Activated CD4-positive, alpha-beta T cell treated with anti-CD3 and anti-CD28 coated beads for 36 hours (primary cell): ENCODE measurements around the gene DNAL4. TPM values are rescaled to one million over a fixed set of nuclear protein-coding genes. Genes with fewer than 3 reads are reported as not detected.

Source experiments
- ATAC-seq: fragments of 200-7000 bp; cut with Tn5 transposase; one replicate; pipeline ENCODE4 v1.10.0; 2021; ENCODE audit warnings: mild to moderate bottlenecking, moderate library complexity
- CTCF ChIA-PET: fragments of 350-600 bp; sonication (Branson Sonifier 250); formaldehyde crosslinking; loops from one replicate; lab custom pipeline; 2021; ENCODE audit warnings: antibody characterized with exemption; lab: Charles Lee
- POLR2A ChIA-PET: fragments of 350-600 bp; sonication (Branson Sonifier 250); formaldehyde crosslinking; loops from one replicate; lab custom pipeline; 2021; ENCODE audit warnings: antibody characterized with exemption, inconsistent platforms; lab: Charles Lee
- DNase-seq: peaks from one replicate; pipeline ENCODE4 v3.0.0-alpha.2; 2020
- H3K27ac Mint-ChIP-seq: one replicate; pipeline ENCODE4 v1.8.0; 2021; ENCODE audit warnings: mixed read lengths
- H3K27me3 Mint-ChIP-seq: one replicate; pipeline ENCODE4 v1.8.0; 2021; ENCODE audit warnings: mixed read lengths
- H3K36me3 Mint-ChIP-seq: one replicate; pipeline ENCODE4 v1.8.0; 2021; ENCODE audit warnings: low read depth, mixed read lengths
- H3K4me1 Mint-ChIP-seq: one replicate; pipeline ENCODE4 v1.8.0; 2021; ENCODE audit warnings: mixed read lengths
- H3K4me3 Mint-ChIP-seq: one replicate; pipeline ENCODE4 v1.8.0; 2021; ENCODE audit warnings: mild to moderate bottlenecking, moderate library complexity, mixed read lengths
- H3K9me3 Mint-ChIP-seq: one replicate; pipeline ENCODE4 v1.8.0; 2021; ENCODE audit warnings: low read depth, mixed read lengths
- intact Hi-C, 2 experiments: fragments of 100-400 bp; cut with DNase I in 1 of 2; cut with micrococcal nuclease in 1 of 2; formaldehyde crosslinking; loops; one replicate each; pipeline versions ENCODE4 v1.14.2 to v1.15.1; 2022 to 2024; cut with DNase I, micrococcal nuclease
- total RNA-seq, 2 experiments: library from RNA; stranded (reverse); gene quantifications; one replicate each; pipeline ENCODE4 v1.2.3, GENCODE V29; 2021

The DNAL4 gene
- total RNA-seq, 2 experiments from 2014 or later, result 7.4 to 8.0 TPM

DNA sequence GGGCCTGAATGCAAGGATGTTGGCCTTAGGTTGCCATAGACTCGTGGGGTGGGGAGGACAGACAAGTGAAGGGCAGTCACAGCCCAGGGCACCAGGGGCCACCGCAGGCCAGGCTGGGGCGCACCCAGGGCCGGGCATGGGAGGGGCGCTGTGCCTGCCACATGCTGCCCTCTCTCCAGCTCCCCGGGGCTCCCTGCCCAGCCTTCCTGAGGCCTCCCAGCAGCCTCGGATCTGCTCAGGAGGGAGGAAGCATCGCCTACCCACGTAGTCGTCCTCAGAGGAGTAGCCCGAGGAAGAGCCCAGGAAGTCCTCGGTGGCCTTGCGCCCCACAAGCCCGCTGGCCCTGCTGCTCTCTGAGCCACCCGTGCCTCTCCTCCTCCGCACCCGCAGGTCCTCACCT lies 43.3 kb downstream of the DNAL4 start:
- ATAC-seq (no peak), DNase-seq (no peak)
- Mint-ChIP-seq H3K4me3 (no peak overlapping the region), H3K9me3 (no peaks in the 10 kb centered on the region), H3K36me3 (peaks cover 64% of the 10 kb centered on the region), H3K4me1 (peaks cover 46% of the 10 kb centered on the region), H3K27me3 (no peaks in the 10 kb centered on the region), H3K27ac (peak overlapping the region; percentile 96)
- intact Hi-C loops, result loop anchor here in 1 of 2 experiments (10.0 kb wide), 2 partner anchors 696 to 1076 kb away; partner anchors contain the start of genes LGALS1 and PICK1
- ChIA-PET CTCF (interaction anchor here (2.1 to 2.8 kb wide), 2 partner anchors 8 to 26 kb away, joined by 10 to 12 read pairs; no protein-coding TSS in a partner anchor), POLR2A (interaction anchor here (0.7 kb wide), 1 partner anchor 18 kb away, joined by 5 read pairs; no protein-coding TSS in a partner anchor)

DNA sequence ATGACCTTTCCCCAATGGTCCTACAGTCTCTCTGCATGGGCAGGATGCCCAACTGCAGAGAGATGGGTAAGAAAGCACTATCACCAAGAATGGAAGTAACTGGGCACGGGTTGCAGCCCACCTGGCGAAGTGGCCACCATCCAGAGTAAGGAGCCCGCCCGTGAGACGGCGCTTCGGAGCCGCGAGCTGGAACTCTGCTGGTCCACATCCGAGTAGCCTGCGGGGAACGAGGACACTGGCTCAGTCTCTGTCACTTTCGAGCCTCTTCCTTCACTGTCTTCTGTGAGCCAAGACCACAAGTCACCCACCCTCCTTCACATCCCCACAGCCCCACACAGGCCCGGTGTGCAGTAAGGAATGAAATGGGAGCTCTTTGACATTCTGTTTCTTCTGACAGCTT lies 43.8 kb downstream of the DNAL4 start:
- peaks cover 70% of the 10 kb centered on the region for H3K36me3 Mint-ChIP-seq
- no peaks in the 10 kb centered on the region for H3K9me3 Mint-ChIP-seq
- ChIA-PET POLR2A (interaction anchor here (0.7 kb wide), 1 partner anchor 17 kb away, joined by 5 read pairs; no protein-coding TSS in a partner anchor), CTCF (no interaction called here)
- H3K27ac Mint-ChIP-seq, result peak overlapping the region; percentile 65
- no peak for DNase-seq
- ATAC-seq, result no peak
- no peak overlapping the region for H3K4me3 Mint-ChIP-seq
- H3K4me1 Mint-ChIP-seq, result peaks cover 48% of the 10 kb centered on the region
- no peaks in the 10 kb centered on the region for H3K27me3 Mint-ChIP-seq
- intact Hi-C loops, result loop anchor here in 1 of 2 experiments (10.0 kb wide), 2 partner anchors 695 to 1075 kb away; partner anchors contain the start of genes LGALS1 and PICK1

DNA sequence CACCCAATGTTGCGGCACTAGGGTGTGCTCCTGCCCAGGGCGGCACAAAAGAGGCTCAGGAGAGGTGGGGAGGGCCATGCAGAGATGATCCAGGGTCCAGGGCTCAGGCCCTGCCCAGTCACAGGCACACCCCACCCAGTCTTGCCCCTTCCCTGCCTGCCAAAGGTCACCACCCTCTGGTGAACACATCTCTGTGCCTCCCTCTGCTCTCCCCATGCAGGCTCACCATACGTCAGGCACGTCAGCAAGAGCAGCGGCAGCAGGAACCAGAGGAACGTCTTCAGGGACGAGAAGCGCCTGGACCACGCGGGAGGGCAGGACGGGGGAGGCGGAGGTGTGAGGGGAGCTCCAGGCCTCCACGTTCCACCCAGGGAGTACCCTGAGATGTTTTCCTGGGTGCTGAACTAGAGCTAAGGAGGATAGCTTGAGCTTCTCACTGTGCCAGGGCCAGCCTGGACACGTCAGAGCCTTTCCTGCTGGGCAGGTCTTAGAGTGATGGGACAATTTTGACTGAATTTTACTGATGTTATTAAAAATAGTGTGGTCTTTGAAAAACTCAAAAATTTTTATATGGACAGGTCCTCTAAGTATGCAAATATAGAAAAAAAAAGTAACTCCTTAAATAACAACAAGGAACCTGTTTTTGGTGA lies 45.3 kb downstream of the DNAL4 start:
- POLR2A ChIA-PET, result no interaction called here
- Mint-ChIP-seq H3K36me3 (peaks cover 70% of the 10 kb centered on the region), H3K27me3 (no peaks in the 10 kb centered on the region), H3K4me3 (no peak overlapping the region), H3K27ac (peak overlapping the region; percentile 42), H3K9me3 (no peaks in the 10 kb centered on the region), H3K4me1 (peaks cover 46% of the 10 kb centered on the region)
- ATAC-seq (no peak), DNase-seq (no peak)
- intact Hi-C loops, result no loop called here
- CTCF ChIA-PET, result interaction anchor here (0.6 to 4.6 kb wide), 4 partner anchors 15 to 153 kb away, joined by 3 to 25 read pairs (median 8); no protein-coding TSS in a partner anchor

DNA sequence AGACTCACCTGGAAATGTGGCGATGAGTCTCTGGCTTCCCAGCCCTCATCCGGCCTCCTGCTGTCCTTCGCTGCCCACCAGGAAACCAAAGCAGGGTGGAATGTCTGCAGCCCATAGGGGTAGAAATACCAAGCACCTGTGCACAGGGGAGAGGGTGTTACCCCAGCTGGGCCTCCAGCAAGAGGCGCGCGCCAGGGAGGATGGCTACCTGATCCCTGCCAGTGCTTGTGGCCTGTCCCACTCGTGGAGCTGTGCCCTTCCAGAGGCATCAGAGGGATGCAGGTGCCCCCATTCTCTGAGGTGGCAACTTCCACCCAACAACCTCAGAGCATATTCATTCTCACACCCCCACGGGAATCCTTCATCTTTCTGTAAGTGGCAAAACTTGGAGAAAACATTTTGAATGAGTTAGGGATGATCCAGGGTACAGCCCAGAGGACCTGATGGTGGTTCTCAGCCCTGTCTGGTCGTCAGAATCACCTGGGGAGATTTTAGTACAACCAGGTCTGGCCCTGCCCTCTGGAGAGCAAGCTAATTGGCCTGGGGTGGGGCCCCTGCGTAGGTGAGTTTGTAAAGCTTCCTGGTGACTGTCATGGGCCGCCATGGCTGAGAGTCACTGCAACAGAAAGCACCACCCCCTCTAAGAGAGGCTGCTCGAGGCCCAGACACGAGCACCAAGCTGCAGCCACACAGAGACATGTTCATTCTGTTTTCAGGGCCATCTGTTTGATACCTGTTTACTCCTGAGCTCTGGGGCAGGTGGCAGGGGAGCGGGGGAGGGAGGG lies 48.1 kb downstream of the DNAL4 start:
- peaks cover 24% of the 10 kb centered on the region for H3K4me1 Mint-ChIP-seq
- no peak for ATAC-seq
- H3K27ac Mint-ChIP-seq, result peak overlapping the region; percentile 51
- peaks cover 72% of the 10 kb centered on the region for H3K36me3 Mint-ChIP-seq
- H3K27me3 Mint-ChIP-seq, result no peaks in the 10 kb centered on the region
- CTCF ChIA-PET, result interaction anchor here (1.9 to 4.6 kb wide), 3 partner anchors 12 to 21 kb away, joined by 8 to 25 read pairs (median 12); no protein-coding TSS in a partner anchor
- no peak for DNase-seq
- POLR2A ChIA-PET, result no interaction called here
- intact Hi-C loops, result no loop called here
- no peaks in the 10 kb centered on the region for H3K9me3 Mint-ChIP-seq
- H3K4me3 Mint-ChIP-seq, result no peak overlapping the region

DNA sequence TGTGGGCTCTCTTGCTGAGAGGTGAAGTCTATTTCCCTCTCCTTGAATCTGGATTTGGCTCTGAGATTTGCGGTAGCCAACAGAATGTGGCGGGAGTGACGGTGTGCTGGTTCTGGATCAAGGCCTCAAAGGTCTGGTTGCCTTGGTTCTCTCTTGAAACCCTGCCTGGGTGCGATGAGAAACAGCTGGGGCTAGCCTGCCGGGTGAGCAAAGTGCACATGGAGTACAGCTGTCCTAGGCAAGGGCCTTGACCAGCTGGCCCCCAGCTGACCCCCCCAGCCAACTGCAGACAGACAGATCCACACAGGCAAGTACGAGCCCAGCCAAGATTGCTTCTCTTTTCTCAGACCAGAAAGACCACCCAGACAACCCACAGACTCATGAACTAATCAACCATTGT lies 49.0 kb downstream of the DNAL4 start:
- POLR2A ChIA-PET, result no interaction called here
- H3K36me3 Mint-ChIP-seq, result peaks cover 70% of the 10 kb centered on the region

DNA sequence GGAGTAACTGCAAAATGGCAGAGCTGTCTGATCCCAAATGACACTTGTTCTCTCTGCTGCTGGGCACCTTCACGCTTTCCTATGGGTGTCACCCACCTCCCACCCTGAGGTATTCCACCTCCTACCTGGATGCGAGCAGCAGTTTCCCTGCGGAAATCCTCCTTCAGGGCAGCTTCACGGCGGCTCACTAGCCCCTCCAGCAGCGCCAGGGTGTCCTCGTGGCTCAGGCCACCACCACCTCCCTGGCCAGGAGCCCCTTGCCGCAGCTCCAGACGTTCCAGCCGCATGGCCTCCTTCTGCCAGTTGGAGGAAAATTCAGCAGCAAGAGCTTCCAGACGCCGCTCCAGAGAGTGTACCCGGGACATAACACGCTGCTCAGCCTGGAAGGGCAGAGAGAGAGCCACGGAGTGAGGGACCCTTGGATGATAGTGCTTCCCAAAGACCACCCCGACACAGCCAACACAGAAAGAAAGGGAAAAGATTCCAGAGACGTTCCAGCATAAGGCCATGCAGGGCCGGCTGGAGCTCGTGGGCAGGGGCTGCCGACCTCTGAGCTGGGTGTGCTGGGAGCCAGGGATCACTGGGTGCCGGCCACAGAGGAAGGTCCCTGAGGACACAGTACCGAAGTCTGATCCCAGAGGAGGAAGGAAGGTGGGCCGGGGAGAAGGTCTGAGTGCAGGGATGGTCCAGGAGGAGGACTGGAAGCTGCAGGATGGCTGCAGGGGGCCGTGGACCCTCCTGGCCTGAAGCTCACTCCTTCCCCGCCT lies 51.6 kb downstream of the DNAL4 start:
- no peak for DNase-seq
- peaks cover 70% of the 10 kb centered on the region for H3K36me3 Mint-ChIP-seq
- H3K27ac Mint-ChIP-seq, result peak overlapping the region; percentile 25
- peaks cover 15% of the 10 kb centered on the region for H3K4me1 Mint-ChIP-seq
- ChIA-PET POLR2A (interaction anchor here (1.0 kb wide), 1 partner anchor 10 kb away, joined by 4 read pairs; no protein-coding TSS in a partner anchor), CTCF (interaction anchor here (0.6 to 2.7 kb wide), 5 partner anchors 9 to 185 kb away, joined by 3 to 12 read pairs (median 3); no protein-coding TSS in a partner anchor)
- no peak for ATAC-seq
- no peaks in the 10 kb centered on the region for H3K27me3 Mint-ChIP-seq
- H3K9me3 Mint-ChIP-seq, result no peaks in the 10 kb centered on the region
- intact Hi-C loops, result no loop called here
- H3K4me3 Mint-ChIP-seq, result no peak overlapping the region

More for the DNA sequence above, 49.0 kb downstream of the DNAL4 start:
- H3K27me3 Mint-ChIP-seq, result no peaks in the 10 kb centered on the region
- no peak overlapping the region for H3K4me3 Mint-ChIP-seq
- CTCF ChIA-PET, result interaction anchor here (4.6 kb wide), 1 partner anchor 11 kb away, joined by 25 read pairs; no protein-coding TSS in a partner anchor
- ATAC-seq (no peak), DNase-seq (no peak)
- H3K27ac Mint-ChIP-seq, result peak overlapping the region; percentile 59
- intact Hi-C loops, result no loop called here
- H3K9me3 Mint-ChIP-seq, result no peaks in the 10 kb centered on the region
- peaks cover 17% of the 10 kb centered on the region for H3K4me1 Mint-ChIP-seq

DNA sequence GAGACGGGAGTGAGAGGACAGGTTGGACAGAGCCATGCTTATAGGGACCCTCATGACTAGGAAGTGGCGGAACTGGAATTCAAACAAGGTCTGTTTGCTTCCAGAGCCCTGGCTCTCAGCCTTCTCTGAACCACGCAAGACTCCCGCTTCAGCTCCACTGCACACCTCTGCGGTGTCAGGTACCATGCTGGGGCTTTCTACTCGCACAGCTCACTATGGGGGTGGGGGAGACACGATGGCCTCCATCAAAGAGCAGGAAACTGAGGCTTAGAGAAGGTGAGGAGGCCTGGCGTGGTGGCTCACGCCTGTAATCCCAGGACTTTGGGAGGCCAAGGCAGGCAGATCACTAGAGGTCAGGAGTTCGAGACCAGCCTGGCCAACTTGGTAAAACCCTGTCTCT lies 52.4 kb downstream of the DNAL4 start:
- Mint-ChIP-seq H3K27ac (peak overlapping the region; percentile 42), H3K36me3 (peaks cover 73% of the 10 kb centered on the region), H3K27me3 (no peaks in the 10 kb centered on the region), H3K4me1 (peaks cover 20% of the 10 kb centered on the region), H3K9me3 (no peaks in the 10 kb centered on the region), H3K4me3 (no peak overlapping the region)
- ChIA-PET POLR2A (no interaction called here), CTCF (interaction anchor here (0.6 to 2.7 kb wide), 4 partner anchors 8 to 186 kb away, joined by 3 to 12 read pairs (median 7); no protein-coding TSS in a partner anchor)
- intact Hi-C loops, result loop anchor here in 1 of 2 experiments (2.0 kb wide), 1 partner anchor 27 kb away; no protein-coding TSS in a partner anchor
- no peak for DNase-seq
- no peak for ATAC-seq

DNA sequence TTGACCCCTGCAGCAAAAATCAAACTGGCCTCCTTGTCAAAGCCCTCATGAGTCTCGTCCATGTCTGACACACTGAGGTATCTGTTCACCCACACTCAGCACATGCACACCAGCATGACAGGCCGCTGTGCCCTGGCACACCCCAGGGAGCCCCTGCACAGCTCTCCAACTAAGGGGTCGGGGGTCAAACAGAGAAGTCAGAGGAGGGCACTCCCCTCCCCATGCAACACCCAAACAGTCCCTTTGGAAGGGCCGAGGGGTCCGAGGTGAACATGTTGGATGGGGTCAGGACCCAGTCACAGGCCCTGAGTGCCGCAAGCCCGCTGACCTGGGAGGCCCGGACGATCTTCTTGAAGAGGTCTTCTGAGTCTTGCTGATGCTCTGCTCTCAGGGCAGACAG lies 52.8 kb downstream of the DNAL4 start:
- Mint-ChIP-seq H3K36me3 (peaks cover 74% of the 10 kb centered on the region), H3K27ac (peak overlapping the region; percentile 42), H3K4me3 (no peak overlapping the region), H3K27me3 (no peaks in the 10 kb centered on the region), H3K4me1 (peaks cover 20% of the 10 kb centered on the region), H3K9me3 (no peaks in the 10 kb centered on the region)
- DNase-seq (no peak), ATAC-seq (no peak)
- ChIA-PET CTCF (interaction anchor here (0.5 to 2.7 kb wide), 3 partner anchors 8 to 472 kb away, joined by 4 to 12 read pairs (median 11); no protein-coding TSS in a partner anchor), POLR2A (no interaction called here)
- intact Hi-C loops, result loop anchor here in 1 of 2 experiments (2.0 kb wide), 1 partner anchor 26 kb away; no protein-coding TSS in a partner anchor

DNA sequence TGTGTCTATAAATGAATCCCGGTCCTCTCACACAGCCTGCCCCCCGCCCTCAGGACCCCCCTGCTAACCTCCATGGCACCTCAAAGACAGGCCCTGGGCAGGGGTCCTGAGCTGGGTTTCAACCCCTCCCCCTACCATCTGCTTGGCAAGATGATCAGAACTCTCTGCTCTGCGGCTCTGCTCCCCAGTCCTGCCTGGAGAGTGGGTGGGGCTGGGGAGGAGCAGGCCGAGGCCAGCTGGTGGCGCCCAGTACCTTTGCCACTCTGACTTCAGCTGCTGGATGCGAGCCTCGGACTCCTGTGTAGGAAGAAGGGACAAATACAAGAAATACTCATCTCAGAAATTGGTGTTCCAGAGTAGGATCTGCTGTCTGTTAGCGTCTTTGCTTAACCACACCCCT lies 53.2 kb downstream of the DNAL4 start:
- ChIA-PET CTCF (interaction anchor here (0.5 to 0.6 kb wide), 2 partner anchors 28 to 471 kb away, joined by 4 to 5 read pairs; no protein-coding TSS in a partner anchor), POLR2A (no interaction called here)
- DNase-seq (no peak), ATAC-seq (no peak)
- Mint-ChIP-seq H3K9me3 (no peaks in the 10 kb centered on the region), H3K36me3 (peaks cover 76% of the 10 kb centered on the region), H3K4me1 (peaks cover 25% of the 10 kb centered on the region), H3K4me3 (no peak overlapping the region), H3K27me3 (no peaks in the 10 kb centered on the region), H3K27ac (no peak overlapping the region)
- intact Hi-C loops, result loop anchor here in 1 of 2 experiments (2.0 kb wide), 1 partner anchor 26 kb away; no protein-coding TSS in a partner anchor

DNA sequence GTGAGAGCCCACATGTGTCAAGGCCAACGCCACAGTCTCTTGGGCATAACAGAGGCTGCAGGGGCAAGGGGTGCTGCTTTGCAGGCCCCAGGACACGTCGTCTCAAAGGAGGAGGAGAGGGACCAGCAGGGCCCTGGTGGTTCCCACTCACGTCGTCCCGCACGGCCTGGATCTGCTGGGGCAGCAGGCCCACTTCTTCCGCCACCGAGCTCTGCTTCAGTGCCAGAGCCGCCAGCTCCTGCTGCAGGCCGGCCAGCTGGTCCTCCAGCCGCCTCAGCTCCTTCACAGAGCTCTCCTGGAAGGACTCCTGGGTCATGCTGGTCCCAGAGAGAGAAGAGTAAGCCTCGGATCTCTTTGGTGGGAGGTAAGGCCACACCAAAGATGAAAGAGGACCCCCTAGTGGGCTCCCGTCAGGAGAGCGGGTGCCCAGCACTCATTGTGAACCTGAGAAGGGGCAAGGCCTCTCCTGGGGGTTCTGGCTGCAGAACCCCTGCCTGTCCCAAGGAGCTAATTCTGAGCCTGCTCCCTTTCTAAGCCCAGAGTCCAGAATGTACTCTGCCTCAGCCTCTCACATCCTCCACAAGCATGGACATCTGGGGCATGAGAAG lies 53.7 kb downstream of the DNAL4 start:
- Mint-ChIP-seq H3K9me3 (no peaks in the 10 kb centered on the region), H3K36me3 (peaks cover 74% of the 10 kb centered on the region), H3K27ac (no peak overlapping the region), H3K27me3 (no peaks in the 10 kb centered on the region), H3K4me3 (no peak overlapping the region), H3K4me1 (peaks cover 29% of the 10 kb centered on the region)
- ChIA-PET POLR2A (interaction anchor here (0.6 kb wide), 1 partner anchor 686 kb away, joined by 3 read pairs; no protein-coding TSS in a partner anchor), CTCF (interaction anchor here (0.6 to 1.1 kb wide), 2 partner anchors 15 to 29 kb away, joined by 4 to 5 read pairs; no protein-coding TSS in a partner anchor)
- DNase-seq (no peak), ATAC-seq (no peak)
- intact Hi-C loops, result loop anchor here in 1 of 2 experiments (2.0 kb wide), 1 partner anchor 25 kb away; no protein-coding TSS in a partner anchor
